SKM-1 (cell line): ENCODE results near the gene FBXW10B.
A peak's percentile ranks its signal among the peaks of the same experiment; 100 is the strongest.
"Not testable (repeated sequence)": the region's sequence is repeated elsewhere in the genome, so short reads cannot be mapped to it uniquely, and the experiment has no call there.

Experiments used
- DNase-seq: peaks from one replicate; lab custom pipeline; 2025; ENCODE audit not compliant: unreplicated experiment; lab: John Stamatoyannopoulos, UW

FBXW10B gene

GRCh38 chr17:15619331-15620058 is at the start of gene FBXW10B:
FBXW10B (minus strand) TSS chr17:15619704; CDS start chr17:15619512, 192 bp downstream.
- not testable (repeated sequence) for DNase-seq

- DNase-seq: no peak
Observed at GRCh38 chr17:15663691-15664090, 44.2 kb upstream of the FBXW10B start.

GRCh38 chr17:15663176-15663575 is 43.7 kb upstream of the FBXW10B start:
- no peak for DNase-seq

GRCh38 chr17:15662681-15663080 is 43.2 kb upstream of the FBXW10B start:
- no peak for DNase-seq

GRCh38 chr17:15660077-15660476 is 40.6 kb upstream of the FBXW10B start:
- no peak for DNase-seq

- no peak for DNase-seq
Observed at GRCh38 chr17:15659663-15660062, 40.2 kb upstream of the FBXW10B start.

GRCh38 chr17:15659236-15659635 is 39.7 kb upstream of the FBXW10B start:
- DNase-seq: no peak

- no peak for DNase-seq
Observed at GRCh38 chr17:15658296-15658695, 38.8 kb upstream of the FBXW10B start.

- no peak for DNase-seq
Observed at GRCh38 chr17:15657868-15658267, 38.4 kb upstream of the FBXW10B start.

GRCh38 chr17:15654886-15655561 is 35.5 kb upstream of the FBXW10B start:
- DNase-seq: no peak

- not testable (repeated sequence) for DNase-seq
Observed at GRCh38 chr17:15654401-15654800, 34.9 kb upstream of the FBXW10B start.

- no peak for DNase-seq
Observed at GRCh38 chr17:15652960-15653359, 33.5 kb upstream of the FBXW10B start.

- peak; percentile 85 for DNase-seq
Observed at GRCh38 chr17:15651583-15652110, 32.1 kb upstream of the FBXW10B start.

GRCh38 chr17:15650741-15651582 is 31.5 kb upstream of the FBXW10B start:
- DNase-seq: no peak

- no peak for DNase-seq
Observed at GRCh38 chr17:15649861-15650421, 30.4 kb upstream of the FBXW10B start.

- no peak for DNase-seq
Observed at GRCh38 chr17:15648386-15648785, 28.9 kb upstream of the FBXW10B start.

- DNase-seq: not testable (repeated sequence)
Observed at GRCh38 chr17:15645942-15646312, 26.4 kb upstream of the FBXW10B start.

GRCh38 chr17:15645099-15645941 is 25.8 kb upstream of the FBXW10B start:
- not testable (repeated sequence) for DNase-seq

- DNase-seq: not testable (repeated sequence)
Observed at GRCh38 chr17:15642505-15643251, 23.2 kb upstream of the FBXW10B start.
